ENCODE measurements around the gene BMERB1.
"Not testable (repeated sequence)": the region's sequence is repeated elsewhere in the genome, so short reads cannot be mapped to it uniquely, and the experiment has no call there.

BMERB1 gene

GRCh38 chr16:15434425-15435215 is at the start of gene BMERB1:
Gene BMERB1, plus strand, starts transcription at chr16:15434588. Its CDS starts 66 bp downstream, at chr16:15434654.
- peak; percentile 90 for DNase-seq

- DNase-seq, result not testable (repeated sequence)
Observed at GRCh38 chr16:15388060-15388459, 46.3 kb upstream of the BMERB1 start.

- DNase-seq, result not testable (repeated sequence)
Observed at GRCh38 chr16:15389916-15390315, 44.5 kb upstream of the BMERB1 start.

DNA sequence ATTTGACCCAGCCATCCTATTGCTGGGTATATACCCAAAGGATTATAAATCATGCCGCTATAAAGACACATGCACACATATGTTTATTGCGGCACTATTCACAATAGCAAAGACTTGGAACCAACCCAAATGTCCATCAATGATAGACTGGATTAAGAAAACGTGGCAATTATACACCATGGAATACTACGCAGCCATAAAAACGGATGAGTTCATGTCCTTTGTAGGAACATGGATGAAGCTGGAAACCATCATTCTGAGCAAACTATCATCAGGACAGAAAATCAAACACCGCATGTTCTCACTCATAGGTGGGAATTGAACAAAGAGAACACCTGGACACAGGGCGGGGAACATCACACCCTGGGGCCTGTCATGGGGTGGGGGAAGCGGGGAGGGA is 41.4 kb upstream of the BMERB1 start:
- not testable (repeated sequence) for DNase-seq

GRCh38 chr16:15395631-15396508 is 38.5 kb upstream of the BMERB1 start, which contains the start of gene MPV17L:
Gene MPV17L, plus strand, starts transcription at chr16:15395754. Its CDS starts 144 bp downstream, at chr16:15395898.
- peak; percentile 58 for DNase-seq

- DNase-seq, result not testable (repeated sequence)
Observed at GRCh38 chr16:15396509-15396829, 37.9 kb upstream of the BMERB1 start.

DNA sequence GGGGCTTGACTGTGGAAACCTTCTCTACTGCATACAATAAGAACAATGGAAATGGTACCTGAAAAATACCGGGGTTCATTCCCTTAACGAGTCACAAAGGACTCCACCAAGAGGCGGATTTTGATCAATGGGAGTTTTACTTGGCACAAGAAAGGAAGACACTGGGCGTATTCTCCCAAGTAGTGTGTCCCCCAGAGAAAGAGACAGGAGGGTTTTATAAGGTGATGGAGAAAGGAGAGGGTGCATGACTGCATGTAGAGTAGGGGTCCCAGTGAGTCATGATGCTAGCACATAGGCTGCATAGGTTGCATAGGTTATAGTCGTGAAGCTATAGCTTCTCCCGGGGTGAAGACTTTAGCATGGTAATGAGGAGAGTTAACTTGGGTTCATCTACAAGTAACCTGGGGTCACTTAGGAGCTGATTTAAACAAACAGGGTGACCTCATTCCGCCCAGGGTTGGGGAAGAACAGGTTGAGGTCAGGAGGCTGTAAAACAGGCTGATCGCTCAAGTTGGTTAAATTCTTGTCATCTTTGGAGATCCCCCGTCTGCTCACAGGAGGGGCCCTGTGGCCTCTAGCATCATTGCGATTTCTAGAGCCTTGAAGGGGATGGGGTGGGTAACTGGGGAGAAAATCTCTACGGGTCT is 37.3 kb upstream of the BMERB1 start:
- no peak for DNase-seq

- DNase-seq, result no peak
Observed at GRCh38 chr16:15398618-15399316, 35.6 kb upstream of the BMERB1 start.

- no peak for DNase-seq
Observed at GRCh38 chr16:15399317-15399716, 35.1 kb upstream of the BMERB1 start.

DNA sequence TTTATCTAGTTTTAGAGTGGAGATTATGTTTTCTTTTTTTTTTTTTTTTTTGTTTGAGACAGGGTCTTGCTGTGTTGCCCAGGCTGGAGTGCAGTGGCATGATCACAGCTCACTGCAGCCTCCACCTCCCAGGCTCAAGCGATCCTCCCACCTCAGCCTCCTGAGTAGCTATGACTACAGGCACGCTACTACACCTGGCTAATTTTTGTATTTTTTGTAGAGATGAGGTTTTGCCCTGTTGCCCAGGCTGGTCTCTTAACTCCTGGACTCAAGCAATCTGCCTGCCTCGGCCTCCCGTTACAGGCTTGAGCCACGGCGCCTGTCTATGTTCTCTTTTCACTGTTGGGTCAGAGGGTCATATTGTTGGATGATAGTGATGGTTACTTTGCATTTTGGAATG is 34.1 kb upstream of the BMERB1 start:
- not testable (repeated sequence) for DNase-seq

GRCh38 chr16:15401972-15402371 is 32.4 kb upstream of the BMERB1 start:
- DNase-seq, result no peak

GRCh38 chr16:15403392-15403995 is 30.9 kb upstream of the BMERB1 start:
- no peak for DNase-seq

DNA sequence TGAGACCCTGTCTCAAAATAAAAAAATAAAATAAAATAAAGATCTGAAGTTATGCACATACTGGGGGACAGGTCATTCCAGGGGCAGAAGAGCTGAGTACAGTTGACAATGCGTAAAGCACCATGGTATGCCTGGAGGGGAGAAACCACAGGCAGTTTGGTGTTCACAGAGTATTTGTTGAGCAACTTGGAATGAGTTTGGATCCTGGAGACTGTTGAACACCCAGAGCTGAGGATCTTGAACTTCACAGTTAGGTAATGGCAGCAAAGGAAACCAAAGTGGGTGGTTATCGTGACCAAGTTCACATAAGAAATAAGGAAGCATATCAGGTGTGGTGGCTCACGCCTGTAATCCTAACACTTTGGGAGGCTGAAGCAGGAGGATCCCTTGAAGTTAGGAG is 30.3 kb upstream of the BMERB1 start:
- DNase-seq, result not testable (repeated sequence)

GRCh38 chr16:15404792-15405191 is 29.6 kb upstream of the BMERB1 start:
- no peak for DNase-seq

- DNase-seq, result not testable (repeated sequence)
Observed at GRCh38 chr16:15407756-15408155, 26.6 kb upstream of the BMERB1 start.

DNA sequence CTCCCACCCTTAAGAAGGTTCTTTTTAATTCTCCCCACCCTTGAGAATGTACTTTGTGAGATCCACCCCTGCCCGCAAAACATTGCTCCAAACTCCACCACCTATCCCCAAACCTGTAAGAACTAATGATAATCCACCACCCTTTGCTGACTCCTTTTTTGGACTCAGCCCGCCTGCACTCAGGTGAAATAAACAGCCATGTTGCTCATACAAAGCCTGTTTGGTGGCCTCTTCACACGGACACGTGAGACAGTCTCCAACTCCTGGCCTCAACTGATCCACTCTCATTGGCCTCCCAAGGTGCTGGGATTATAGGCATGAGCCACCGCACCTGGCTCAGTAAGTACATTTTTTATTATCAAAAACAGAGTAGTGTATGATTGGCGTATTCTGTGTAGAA is 24.9 kb upstream of the BMERB1 start:
- not testable (repeated sequence) for DNase-seq

DNA sequence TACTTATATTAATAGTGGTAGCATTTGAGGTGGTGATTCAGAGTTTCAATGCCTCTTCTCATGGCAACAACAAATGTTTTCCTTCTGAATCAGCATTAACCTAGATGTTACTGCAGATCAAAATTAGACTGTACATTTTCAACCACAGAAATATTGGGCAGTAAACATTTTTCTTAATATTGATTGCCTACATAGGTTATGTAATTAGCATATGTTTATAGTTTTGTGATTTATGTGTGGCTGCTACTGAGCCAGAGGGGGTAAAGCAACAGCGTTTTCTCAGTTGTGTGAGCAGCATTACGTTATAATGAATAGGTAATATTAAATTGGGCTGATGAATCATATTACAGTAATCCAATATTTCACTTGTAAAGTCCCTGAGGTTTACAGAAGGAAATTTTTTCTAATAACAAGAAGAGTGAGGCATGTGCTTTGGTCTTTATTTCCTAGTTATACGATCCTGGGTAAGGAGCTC is 18.8 kb upstream of the BMERB1 start:
- DNase-seq, result no peak

DNA sequence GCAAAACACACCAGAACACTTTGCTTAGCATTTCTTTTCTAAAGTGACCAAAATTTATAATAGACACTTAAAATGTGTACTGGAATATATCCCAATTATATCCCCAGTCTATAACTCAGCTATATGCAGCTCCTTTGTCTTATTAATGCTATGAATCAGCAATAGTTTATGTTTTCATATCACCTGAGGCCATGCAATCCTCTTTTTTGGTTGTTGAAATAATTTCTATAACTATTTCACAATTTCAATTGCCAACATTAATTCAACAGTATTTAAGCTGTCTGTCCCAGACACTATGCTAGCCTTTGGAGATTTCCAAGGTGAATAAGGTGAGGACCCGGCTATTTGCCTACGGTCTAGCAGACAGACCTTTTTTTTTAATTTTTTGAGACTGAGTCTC is 17.2 kb upstream of the BMERB1 start:
- no peak for DNase-seq

- no peak for DNase-seq
Observed at GRCh38 chr16:15418206-15418605, 16.2 kb upstream of the BMERB1 start.

DNA sequence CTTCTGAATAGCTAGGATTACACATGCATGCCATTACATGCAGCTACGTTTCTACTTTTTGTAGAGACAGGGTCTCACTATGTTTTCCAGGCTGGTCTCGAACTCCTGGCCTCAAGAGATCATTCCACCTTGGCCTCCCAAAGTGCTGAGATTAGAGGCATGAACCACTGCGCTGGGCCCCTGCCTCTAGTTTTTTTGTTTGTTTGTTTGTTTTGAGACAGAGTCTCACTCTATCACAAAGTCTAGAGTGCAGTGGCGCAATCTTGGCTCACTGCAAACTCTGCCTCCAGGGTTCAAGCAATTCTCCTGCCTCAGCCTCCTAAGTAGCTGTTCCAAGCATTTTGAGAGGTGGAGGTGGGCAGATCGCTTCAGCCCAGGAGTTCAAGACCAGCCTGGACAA is 12.7 kb upstream of the BMERB1 start:
- not testable (repeated sequence) for DNase-seq

- DNase-seq, result no peak
Observed at GRCh38 chr16:15422222-15422621, 12.2 kb upstream of the BMERB1 start.

- no peak for DNase-seq
Observed at GRCh38 chr16:15425861-15426260, 8.5 kb upstream of the BMERB1 start.
